SJCRH30 (cell line): ENCODE data around the gene NDUFV3. TPM values are rescaled to one million over a fixed set of nuclear protein-coding genes. Genes with fewer than 3 reads are reported as not detected.

Experiments used
- DNase-seq, 2 experiments: peaks; one replicate each; pipeline ENCODE4 v3.0.0-alpha.2; 2015 to 2020
- H3K27ac ChIP-seq: fragments of 250-450 bp; sonication (Bioruptor Pico); 2 replicates; pipeline ENCODE4 v1.5.1; 2020; ENCODE audit warnings: mild to moderate bottlenecking, moderate library complexity
- H3K27me3 ChIP-seq: fragments of 250-450 bp; sonication (Bioruptor Pico); 2 replicates; pipeline ENCODE4 v1.5.1; 2020; ENCODE audit warnings: mild to moderate bottlenecking, moderate library complexity
- H3K36me3 ChIP-seq: fragments of 250-450 bp; sonication (Bioruptor Pico); 2 replicates; pipeline ENCODE4 v1.5.1; 2020; ENCODE audit warnings: mild to moderate bottlenecking, moderate library complexity
- H3K4me1 ChIP-seq: fragments of 250-450 bp; sonication (Bioruptor Pico); 2 replicates; pipeline ENCODE4 v1.5.1; 2020; ENCODE audit warnings: mild to moderate bottlenecking, moderate library complexity
- H3K4me3 ChIP-seq: fragments of 250-450 bp; sonication (Bioruptor Pico); 2 replicates; pipeline ENCODE4 v1.5.1; 2020; ENCODE audit warnings: mild to moderate bottlenecking, moderate library complexity
- H3K9me3 ChIP-seq: fragments of 250-450 bp; sonication (Bioruptor Pico); replicated peaks from 2 replicates; pipeline ENCODE4 v1.5.1; 2020; ENCODE audit warnings: mild to moderate bottlenecking, moderate library complexity
- total RNA-seq: library from RNA; depleted of rRNA; stranded (reverse); fragments of >200 nt; shearing (Covaris generic); gene quantifications from 2 replicates; pipeline ENCODE4 v1.2.3, GENCODE V29; 2014

The NDUFV3 gene
- total RNA-seq, 1 experiment from 2014 or later, result 27.8 TPM

DNA sequence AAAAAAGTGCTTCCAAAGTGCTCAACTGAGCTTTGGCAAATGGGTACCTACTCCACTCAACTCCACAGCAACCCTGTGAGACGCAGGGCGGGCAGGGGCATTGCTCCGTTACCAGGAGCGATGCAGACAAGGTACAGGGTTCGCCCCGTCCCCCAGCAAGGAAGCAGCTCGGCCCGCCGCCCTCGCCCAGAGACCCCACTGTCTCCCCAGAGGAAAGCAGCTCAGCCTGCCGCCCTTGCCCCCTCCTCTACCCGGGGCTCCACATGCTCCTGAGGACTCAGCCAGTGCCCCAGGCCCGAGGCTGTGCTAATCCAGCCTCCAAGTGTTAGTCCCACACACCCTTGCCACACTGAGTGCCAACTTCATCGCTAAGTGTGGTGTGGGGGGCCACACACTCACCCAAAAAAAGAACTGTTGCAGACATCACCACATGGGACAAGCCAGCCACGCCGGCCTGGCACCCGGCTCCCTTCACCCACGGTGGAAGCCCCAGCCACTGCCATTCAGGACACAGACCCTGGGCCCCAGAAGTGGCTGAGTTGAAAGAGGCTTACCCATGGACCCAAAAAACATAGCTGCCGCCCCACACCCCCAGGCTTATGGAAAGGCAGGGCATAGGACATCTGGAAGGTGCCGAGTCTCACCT lies 40.1 kb upstream of the NDUFV3 start:
- Histone ChIP-seq H3K36me3 (peaks cover 80% of the 10 kb centered on the region), H3K27ac (no peak overlapping the region), H3K9me3 (no peaks in the 10 kb centered on the region), H3K27me3 (no peaks in the 10 kb centered on the region), H3K4me3 (no peak overlapping the region), H3K4me1 (no peaks in the 10 kb centered on the region)
- no peak for DNase-seq

DNA sequence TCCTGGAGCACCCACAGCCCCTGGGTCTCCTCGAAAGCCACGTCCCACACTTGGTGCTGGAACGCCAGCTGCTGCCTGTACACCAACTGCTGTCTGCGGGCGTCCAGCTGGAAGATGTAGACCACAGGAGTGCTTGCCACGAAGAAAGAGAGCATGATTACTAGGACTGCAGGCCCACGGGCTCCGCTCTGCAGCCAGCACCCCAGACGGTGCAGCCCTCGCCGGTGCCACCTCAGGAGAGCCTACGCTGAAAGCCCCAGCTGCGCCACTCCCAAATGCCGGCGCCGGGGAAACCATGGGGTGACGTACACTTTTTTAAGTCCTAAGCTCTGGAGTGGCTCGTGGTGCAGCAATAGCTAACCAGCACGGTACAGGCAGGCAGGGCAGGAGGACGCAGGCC lies 39.5 kb upstream of the NDUFV3 start:
- peaks cover 83% of the 10 kb centered on the region for H3K36me3 ChIP-seq
- no peaks in the 10 kb centered on the region for H3K9me3 ChIP-seq
- H3K27me3 ChIP-seq, result no peaks in the 10 kb centered on the region
- no peak for DNase-seq
- peaks cover 4% of the 10 kb centered on the region; the same call in 1 of the 2 replicates for H3K4me1 ChIP-seq
- H3K27ac ChIP-seq, result no peak overlapping the region
- H3K4me3 ChIP-seq, result no peak overlapping the region

DNA sequence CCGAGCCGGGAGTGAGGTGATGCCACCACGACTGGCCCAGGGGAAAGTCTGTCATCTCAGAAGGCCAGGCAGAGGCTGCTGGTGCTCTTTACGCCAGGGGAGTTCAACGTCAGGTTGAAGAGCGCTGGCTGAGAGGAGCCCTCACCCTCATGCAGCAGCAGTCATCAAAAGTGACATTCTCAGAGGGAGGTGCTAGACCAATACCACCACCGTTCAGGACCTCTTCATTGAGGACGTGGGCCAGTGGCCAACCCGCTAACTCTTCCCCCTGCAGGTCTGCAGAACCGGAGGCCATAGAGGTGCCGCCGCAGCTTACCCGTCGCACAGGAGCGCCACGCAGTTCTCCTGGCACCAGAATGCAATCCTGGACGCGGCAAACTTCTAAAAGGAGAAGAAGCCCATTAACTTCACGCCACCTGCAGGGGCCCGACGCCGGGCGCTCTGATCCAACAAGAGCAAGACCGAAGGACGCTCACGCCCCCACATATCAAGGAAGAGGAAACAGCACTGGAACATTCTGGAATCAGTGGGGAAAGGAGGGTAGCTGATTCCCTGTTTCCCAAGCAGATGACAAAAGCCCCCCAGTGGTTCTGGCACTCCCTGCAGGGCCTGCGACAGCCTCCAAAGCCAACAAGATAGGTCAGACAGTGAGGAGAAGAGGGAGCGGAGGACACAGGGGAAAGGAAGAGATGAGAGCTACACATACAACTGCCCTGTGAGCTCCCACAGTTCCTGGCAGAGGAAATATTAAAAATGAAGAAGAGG lies 38.7 kb upstream of the NDUFV3 start:
- no peaks in the 10 kb centered on the region for H3K27me3 ChIP-seq
- peaks cover 87% of the 10 kb centered on the region for H3K36me3 ChIP-seq
- DNase-seq, result no peak
- peaks cover 7% of the 10 kb centered on the region; the same call in 1 of the 2 replicates for H3K4me1 ChIP-seq
- H3K9me3 ChIP-seq, result no peaks in the 10 kb centered on the region
- no peak overlapping the region for H3K27ac ChIP-seq
- no peak overlapping the region for H3K4me3 ChIP-seq

DNA sequence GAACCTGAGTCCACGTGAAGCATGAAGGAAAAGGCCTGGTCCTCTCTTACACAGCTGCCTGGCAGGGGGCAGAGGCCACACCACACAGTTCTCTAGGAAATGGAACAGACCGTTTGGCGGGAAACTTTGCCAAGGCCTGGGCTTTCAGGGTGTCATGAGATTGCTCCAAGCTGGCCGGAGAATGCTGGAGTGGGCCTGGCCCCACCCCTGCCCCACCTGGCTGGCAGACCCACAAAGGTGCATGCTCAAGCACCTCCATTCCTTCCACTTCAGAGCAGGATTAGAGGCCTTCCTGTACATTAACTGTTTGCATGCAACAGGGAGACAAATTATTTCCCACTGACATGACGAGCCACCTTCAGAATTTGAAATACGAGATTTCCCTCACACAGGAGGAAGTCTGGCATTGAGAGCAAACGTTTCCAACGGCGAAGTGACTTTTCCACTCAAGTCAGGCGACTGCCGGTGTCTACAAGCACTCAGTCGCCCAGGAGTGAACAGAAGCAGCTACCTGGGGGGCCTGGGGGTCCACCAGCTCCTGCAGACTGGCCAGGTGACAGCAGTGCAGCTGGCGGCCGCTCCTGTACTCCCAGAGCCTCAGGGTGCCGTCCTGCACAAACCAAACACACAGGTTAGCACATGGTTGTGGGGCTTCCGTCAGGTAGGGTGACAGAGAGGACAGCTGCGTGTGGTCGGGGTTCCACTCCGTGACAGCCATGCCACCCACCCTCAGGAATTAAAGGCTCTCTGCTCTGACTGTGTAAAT lies 37.8 kb upstream of the NDUFV3 start:
- Histone ChIP-seq H3K4me3 (no peak overlapping the region), H3K9me3 (no peaks in the 10 kb centered on the region), H3K36me3 (peaks cover 89% of the 10 kb centered on the region), H3K27ac (no peak overlapping the region), H3K27me3 (no peaks in the 10 kb centered on the region), H3K4me1 (peaks cover 7% of the 10 kb centered on the region; the same call in 1 of the 2 replicates)
- DNase-seq, result no peak

DNA sequence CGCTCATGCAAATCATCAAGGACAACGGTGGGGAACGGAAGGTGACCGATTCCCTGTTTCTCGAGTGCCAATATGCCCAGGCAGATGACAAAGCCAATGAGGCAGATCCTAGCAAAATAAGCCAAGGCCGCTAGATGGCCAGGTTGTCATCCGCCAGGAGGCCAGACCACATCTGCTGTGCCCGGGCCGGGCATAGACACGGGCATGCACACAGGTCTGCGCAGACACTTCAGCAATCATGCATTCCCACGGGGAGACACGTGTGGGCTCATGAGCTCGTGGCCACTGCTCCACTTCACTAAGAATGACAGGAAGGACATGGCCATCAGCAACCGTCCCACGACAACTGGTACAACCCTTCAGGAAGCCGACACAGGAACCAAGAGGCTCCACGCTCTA lies 37.2 kb upstream of the NDUFV3 start:
- Histone ChIP-seq H3K27ac (no peak overlapping the region), H3K9me3 (no peaks in the 10 kb centered on the region), H3K4me1 (peaks cover 7% of the 10 kb centered on the region; the same call in 1 of the 2 replicates), H3K4me3 (no peak overlapping the region), H3K36me3 (peaks cover 87% of the 10 kb centered on the region), H3K27me3 (no peaks in the 10 kb centered on the region)
- no peak for DNase-seq

DNA sequence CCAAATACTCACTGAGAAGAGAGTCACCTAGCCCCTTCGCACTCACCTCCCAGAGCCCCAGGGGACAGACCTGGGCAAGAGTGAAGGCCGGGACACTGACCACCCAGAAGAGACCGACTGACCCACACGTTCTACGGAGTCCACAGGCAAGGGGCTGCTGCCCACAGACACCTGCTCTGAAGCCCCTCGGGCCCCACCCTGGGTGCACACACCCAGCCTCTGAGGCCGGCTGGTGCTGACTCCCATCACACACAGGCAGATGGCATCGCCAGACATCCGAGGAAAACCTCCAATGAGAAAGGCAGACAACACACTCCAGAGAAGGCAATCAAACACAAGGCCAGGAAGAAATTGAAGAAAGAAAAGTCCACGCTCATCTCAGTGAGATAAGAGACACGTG lies 35.9 kb upstream of the NDUFV3 start:
- peaks cover 85% of the 10 kb centered on the region for H3K36me3 ChIP-seq

DNA sequence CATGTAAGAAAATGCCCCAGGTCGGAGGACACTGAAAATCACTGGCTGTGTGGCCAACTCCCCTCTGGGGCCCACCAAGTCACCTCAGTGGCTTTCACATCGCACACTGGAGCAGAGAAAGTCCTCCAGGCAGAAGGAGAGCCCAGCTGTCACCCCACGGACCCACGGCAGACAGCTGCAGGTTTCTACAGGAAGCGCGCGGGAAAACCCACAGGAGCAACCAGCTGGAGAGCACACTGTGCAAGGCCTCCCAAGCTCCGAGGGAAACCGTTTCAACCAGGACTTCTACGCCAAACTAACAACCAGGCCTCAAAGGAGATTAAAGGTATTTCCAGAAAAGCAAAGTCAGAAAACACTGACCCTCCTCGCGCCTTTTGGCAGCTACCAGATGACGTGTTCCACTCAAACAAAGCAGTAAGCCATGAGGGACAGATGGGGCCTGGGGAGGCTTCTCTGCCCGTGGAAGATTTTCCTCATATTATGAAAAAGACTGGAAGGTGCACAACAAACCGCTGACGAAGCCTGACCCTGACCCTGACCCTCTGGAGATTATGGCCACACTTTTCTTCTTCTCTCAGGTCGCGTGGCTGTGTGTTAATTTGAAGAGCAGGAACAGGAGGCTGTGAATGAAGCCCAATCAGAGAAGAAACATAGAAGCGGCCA lies 34.8 kb upstream of the NDUFV3 start:
- H3K27ac ChIP-seq, result peak overlapping the region; percentile 30
- H3K9me3 ChIP-seq, result no peaks in the 10 kb centered on the region
- H3K4me3 ChIP-seq, result no peak overlapping the region
- peaks cover 84% of the 10 kb centered on the region for H3K36me3 ChIP-seq
- H3K27me3 ChIP-seq, result no peaks in the 10 kb centered on the region
- peak; percentile 71 to 78 for DNase-seq
- peaks cover 7% of the 10 kb centered on the region; the same call in 1 of the 2 replicates for H3K4me1 ChIP-seq

More for the DNA sequence above, 35.9 kb upstream of the NDUFV3 start:
- Histone ChIP-seq H3K4me3 (no peak overlapping the region), H3K9me3 (no peaks in the 10 kb centered on the region), H3K27me3 (no peaks in the 10 kb centered on the region), H3K4me1 (peaks cover 7% of the 10 kb centered on the region; the same call in 1 of the 2 replicates), H3K27ac (no peak overlapping the region)
- no peak for DNase-seq

DNA sequence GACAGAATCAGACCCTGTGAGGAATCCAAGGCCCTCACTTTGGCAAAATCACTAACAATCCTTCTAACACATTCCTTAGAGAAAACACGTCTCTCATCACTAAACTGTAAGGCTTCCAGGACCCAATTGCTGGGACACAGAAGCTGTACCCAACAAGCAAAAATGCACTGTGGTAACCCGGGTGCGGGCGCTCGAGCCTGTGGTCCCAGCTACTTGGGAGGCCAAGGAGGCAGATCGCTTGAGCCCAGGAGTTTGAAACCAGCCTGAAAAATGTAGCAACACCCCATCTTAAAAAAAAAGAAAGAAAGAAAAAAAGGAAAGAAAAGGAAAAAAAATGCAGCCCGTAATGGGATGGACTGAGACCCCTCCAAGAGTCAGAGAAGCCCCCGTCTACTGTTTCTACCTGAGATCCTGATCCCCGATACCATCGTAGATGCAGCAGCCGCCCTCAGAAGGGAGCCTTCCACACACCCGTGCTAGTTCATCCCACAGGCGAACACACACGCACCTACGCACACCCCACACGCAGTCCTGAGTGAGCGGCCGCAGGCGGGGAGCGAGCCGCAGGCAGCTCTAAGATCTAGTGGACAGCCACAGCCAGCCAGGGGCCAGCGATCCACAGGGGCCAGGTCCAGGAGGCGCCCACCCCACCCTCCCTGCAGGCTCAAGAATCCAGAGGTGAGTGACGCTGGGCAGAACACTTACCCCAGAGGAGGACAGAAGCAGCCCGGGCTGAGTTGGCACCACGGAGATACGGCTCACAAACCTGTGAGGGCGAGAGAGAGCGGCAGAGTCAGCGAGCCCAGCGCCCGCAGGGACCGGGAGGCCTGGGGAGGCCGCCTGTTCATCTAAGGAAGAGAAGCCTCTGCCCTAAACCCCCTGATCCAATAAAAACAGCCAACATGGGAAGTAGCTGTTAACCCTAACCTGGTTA lies 33.9 kb upstream of the NDUFV3 start:
- peaks cover 78% of the 10 kb centered on the region for H3K36me3 ChIP-seq
- DNase-seq, result no peak
- peak overlapping the region; percentile 30; the same call in 1 of the 2 replicates for H3K27ac ChIP-seq
- H3K9me3 ChIP-seq, result no peaks in the 10 kb centered on the region
- H3K27me3 ChIP-seq, result no peaks in the 10 kb centered on the region
- peaks cover 7% of the 10 kb centered on the region; the same call in 1 of the 2 replicates for H3K4me1 ChIP-seq
- no peak overlapping the region for H3K4me3 ChIP-seq

DNA sequence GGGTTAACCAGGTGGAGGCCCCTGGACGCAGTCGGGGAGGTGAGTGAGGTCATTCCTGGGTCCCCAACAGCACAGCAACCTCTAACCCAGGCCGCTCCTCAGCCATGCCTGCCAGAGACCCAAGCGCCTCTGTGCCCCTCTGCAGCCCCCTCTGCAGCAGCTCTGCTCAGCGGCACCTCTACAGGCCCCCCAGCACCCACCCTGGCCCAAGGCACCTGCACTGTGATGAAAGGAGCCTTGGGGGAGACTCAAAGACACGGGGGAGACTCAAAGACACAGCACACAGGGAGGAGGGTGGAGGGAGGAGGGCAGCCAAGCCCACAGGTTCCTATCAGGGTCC lies 33.2 kb upstream of the NDUFV3 start:
- Histone ChIP-seq H3K36me3 (peaks cover 74% of the 10 kb centered on the region), H3K27ac (no peak overlapping the region), H3K4me3 (no peak overlapping the region), H3K9me3 (no peaks in the 10 kb centered on the region), H3K4me1 (peaks cover 7% of the 10 kb centered on the region; the same call in 1 of the 2 replicates), H3K27me3 (no peaks in the 10 kb centered on the region)
- no peak for DNase-seq

DNA sequence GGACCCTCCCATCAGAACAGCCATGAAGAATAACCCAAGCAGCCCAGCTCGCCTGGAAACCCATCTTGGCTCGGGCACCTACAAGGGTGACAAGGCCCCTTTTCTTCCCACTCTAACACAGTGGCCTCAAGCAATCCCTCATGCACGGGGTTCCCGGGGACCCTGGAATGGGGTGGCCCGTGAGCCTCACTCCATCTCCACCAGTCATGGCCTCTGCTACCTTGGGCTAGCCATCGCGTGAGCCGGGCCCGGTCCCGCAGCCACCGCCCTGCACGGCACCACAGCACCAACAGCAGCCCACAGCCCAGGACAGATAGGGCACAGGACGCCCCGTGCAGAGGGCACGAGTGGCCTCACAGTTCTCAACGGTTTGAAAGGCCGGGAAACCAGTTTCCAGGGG lies 32.8 kb upstream of the NDUFV3 start:
- no peaks in the 10 kb centered on the region for H3K9me3 ChIP-seq
- peaks cover 7% of the 10 kb centered on the region; the same call in 1 of the 2 replicates for H3K4me1 ChIP-seq
- no peak for DNase-seq
- H3K27me3 ChIP-seq, result no peaks in the 10 kb centered on the region
- H3K27ac ChIP-seq, result no peak overlapping the region
- H3K4me3 ChIP-seq, result no peak overlapping the region
- peaks cover 75% of the 10 kb centered on the region for H3K36me3 ChIP-seq

DNA sequence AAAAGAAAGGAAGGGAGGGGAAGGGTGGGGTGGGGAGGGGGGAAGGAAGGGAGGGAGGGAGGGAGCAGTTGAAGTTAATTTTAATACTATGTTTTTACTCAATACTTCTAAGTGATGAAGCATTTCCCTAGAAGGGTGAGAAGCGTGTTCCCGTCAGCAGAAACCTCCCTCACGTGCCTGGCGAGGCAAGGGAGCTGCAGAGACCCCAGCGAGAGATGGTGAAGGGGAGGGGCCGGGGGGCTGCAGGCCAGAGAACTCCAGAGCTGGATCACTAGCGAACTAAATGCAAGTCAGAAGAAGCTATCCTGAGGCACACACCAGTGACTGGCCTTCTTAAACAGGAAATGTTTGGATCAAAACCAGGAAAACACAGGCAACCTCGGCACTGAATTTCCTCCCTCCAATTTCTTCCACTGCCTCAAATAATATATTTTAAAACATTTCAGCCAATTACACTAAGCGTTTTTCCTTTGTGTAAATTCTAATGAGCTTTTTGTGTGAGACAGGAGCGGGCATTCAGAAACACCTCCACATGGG lies 31.7 kb upstream of the NDUFV3 start:
- Histone ChIP-seq H3K36me3 (peaks cover 73% of the 10 kb centered on the region), H3K27ac (no peak overlapping the region)

DNA sequence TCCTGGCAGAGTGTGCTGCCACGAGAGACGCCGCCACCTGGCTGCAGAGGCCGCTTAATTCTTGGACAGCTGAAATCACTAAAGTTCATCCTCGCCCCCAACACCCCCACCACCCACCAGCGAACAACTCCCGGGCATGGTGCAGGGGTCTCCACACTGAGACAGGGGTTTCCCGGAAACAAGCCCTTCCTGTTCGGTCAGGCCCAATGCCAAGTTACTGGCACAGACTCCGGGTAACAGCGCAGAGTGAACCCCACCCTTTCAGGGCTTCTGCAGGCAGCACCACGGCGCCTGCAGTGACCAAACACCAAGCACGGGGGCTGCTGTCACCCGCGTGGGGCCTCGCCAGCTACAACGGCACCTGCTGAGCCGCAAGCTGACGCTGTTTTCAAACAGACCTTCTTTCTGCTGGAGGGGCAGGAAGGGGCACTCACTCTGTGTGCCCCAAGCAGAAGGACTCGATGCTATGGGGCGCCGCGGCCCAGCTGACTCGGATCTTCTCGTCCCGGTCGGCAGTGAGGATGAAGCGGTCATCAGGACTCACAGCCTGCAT lies 31.2 kb upstream of the NDUFV3 start:
- H3K4me1 ChIP-seq, result peaks cover 7% of the 10 kb centered on the region; the same call in 1 of the 2 replicates
- no peaks in the 10 kb centered on the region for H3K9me3 ChIP-seq
- H3K4me3 ChIP-seq, result no peak overlapping the region
- H3K36me3 ChIP-seq, result peaks cover 72% of the 10 kb centered on the region
- no peaks in the 10 kb centered on the region for H3K27me3 ChIP-seq
- no peak for DNase-seq
- no peak overlapping the region for H3K27ac ChIP-seq

More for the DNA sequence above, 31.7 kb upstream of the NDUFV3 start:
- H3K9me3 ChIP-seq, result no peaks in the 10 kb centered on the region
- DNase-seq, result no peak
- H3K27me3 ChIP-seq, result no peaks in the 10 kb centered on the region
- no peak overlapping the region for H3K4me3 ChIP-seq
- H3K4me1 ChIP-seq, result peaks cover 7% of the 10 kb centered on the region; the same call in 1 of the 2 replicates

DNA sequence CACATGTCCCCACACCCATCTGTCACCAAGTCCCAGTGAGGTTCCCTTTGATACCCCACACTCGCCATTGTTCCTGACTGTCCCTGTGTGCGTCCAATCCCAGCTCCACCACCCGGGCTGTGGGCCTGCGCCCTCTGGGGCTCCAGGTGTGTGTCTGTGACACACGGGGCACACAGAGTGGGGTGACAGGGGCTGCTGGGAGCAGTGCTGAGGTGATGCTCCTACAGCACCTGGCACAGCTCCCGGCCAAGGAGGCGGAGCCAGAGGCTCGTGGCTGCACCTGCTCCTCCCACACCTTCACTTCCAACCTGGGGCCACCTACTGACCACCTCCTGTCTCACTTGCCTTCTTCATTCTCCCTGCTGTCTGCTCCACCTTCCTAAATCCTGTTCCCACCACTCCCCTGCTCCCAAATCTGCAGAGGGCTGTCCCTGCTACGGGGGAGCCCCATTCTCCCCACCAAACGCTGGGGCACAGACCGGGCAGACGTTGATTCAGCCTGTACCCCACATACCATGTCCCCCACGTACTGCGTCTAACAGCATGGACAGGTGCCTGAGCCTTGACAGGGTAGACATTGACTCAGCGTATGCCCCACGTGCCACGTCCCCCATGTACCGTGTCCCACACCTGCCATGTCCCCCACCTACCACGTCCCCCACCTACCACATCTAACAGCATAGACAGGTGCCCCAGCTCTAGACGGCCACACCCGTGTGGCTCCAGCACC lies 30.2 kb upstream of the NDUFV3 start:
- no peak overlapping the region for H3K4me3 ChIP-seq
- DNase-seq, result no peak
- no peaks in the 10 kb centered on the region for H3K9me3 ChIP-seq
- no peaks in the 10 kb centered on the region for H3K27me3 ChIP-seq
- H3K4me1 ChIP-seq, result peaks cover 7% of the 10 kb centered on the region; the same call in 1 of the 2 replicates
- peaks cover 68% of the 10 kb centered on the region for H3K36me3 ChIP-seq
- no peak overlapping the region for H3K27ac ChIP-seq
